ENCODE results near the gene CCS.
"Not testable (repeated sequence)": the region's sequence is repeated elsewhere in the genome, so short reads cannot be mapped to it uniquely, and the experiment has no call there.

CCS gene

DNA sequence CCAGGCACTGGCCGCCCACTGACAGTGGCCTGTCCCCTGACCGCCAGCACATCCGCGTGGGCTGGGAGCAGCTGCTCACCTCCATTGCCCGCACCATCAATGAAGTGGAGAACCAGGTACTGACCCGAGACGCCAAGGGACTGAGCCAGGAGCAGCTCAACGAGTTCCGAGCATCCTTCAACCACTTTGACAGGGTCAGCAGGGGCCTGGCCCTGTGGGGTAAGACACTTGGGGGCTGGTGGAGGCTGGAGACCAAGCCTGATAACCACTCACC, 31.1 kb upstream of the CCS start:
- no peak for DNase-seq

- DNase-seq, result no peak
Observed at GRCh38 chr11:66562275-66562674, 30.7 kb upstream of the CCS start.

DNA sequence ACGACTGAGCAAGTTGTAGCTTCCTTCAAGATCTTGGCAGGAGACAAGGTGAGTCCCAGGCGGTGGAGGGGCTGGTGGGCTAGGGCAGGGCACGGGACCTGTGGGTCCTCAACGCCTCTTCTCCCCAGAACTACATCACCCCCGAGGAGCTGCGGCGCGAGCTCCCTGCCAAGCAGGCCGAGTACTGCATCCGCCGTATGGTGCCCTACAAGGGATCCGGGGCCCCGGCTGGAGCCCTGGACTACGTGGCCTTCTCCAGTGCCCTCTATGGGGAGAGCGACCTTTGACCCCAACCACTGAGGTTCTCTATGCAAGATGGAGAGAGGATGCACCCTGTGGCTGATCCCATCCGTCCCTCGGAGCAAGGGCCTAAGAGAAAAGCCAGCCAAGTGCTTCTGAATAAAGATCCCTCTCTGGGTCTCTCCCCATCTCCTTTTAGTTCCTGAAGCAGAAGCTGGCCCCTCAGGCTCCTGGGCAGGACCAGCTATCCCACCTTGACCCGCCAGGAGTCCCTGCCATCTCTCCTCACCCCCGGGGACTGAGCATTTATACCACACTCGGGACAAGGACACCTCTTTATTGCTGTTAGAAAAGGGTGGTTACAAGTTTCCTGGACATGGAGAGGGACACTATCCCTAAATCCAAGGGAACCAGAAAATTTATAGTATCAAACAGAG, 29.9 kb upstream of the CCS start:
- no peak for DNase-seq

- DNase-seq, result no peak
Observed at GRCh38 chr11:66563832-66564231, 29.2 kb upstream of the CCS start.

GRCh38 chr11:66564538-66564937, 28.4 kb upstream of the CCS start:
- DNase-seq, result no peak

DNA sequence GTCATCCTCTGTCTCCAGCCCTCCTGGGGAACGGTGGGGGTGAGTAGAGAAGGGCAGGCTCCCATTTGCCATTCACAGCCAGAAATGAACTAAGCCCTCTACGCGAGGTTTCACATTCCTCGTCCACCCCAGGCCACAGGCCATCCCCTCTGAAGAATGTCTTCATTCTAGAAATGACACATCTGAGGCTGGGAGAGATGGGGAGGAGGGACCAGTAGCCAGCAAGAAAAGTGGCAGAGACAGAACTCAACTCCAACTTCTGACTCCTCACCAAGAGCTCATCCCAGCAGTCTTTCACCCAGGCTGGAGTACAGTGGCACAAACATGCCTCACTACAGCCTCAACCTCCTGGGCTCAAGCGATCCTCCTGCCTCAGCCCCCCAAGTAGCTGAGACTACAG, 28.0 kb upstream of the CCS start:
- no peak for DNase-seq

GRCh38 chr11:66566221-66566620, 26.8 kb upstream of the CCS start:
- DNase-seq, result no peak

GRCh38 chr11:66567787-66568123, 25.2 kb upstream of the CCS start:
- DNase-seq, result no peak

- peak; percentile 79 for DNase-seq
Observed at GRCh38 chr11:66568124-66568916, 24.7 kb upstream of the CCS start, which contains the start of gene CTSF. Gene CTSF (minus strand): TSS chr11:66568606. CDS start chr11:66568486, 120 bp downstream.

DNA sequence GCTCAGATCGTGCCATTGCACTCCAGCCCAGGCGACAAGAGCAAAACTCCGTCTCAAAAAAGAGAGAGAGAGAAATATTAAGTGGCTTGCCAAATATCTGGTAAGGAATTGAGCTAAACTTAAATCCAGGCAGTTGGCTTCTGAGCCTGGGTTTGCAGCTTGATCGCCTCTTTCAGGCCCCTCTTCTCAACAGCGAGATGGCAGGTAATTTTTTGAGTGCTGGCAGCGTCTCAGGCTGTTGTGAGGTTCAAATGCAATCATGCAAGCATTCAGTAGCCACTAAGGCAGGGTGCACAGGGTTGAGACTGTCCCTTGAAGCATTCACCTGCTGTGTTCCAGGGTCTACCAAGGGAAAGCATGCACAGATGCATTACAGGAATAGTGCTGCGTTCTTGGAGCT, 23.9 kb upstream of the CCS start:
- no peak for DNase-seq

DNA sequence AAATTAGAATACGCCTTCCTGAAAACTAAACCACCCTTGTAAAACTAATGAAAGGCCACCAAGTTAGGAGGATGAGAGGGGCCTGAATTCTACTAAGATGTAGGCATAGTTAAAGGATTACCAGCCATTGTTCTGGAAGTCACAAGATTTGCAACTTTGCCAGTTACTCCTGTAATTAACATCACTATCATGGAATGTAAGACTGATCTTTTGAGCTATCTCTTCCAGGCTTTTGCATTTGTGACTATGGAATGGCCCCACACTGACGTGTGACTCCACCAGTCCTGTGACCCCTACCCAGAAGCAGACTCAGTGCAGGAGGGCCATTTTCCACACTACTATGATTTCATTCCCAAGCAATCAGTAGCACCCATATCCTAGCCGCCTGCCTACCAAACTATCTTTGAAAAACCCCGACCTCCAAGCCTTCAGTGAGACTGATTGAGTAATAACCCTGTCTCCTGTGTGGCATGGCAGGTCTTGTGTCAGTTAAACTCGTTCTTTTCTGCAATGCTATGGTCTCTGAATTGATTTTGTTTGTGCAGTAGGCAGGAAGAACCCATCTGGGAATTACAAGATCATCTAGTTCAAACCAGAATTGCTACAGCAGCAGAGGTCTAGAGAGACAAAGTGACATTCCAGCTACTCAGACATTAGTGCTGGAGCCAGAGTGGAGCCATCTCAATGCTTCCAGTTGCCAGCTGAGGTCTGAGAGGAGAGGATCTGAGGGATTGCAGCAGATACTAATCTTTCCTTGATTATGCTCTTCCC, 22.7 kb upstream of the CCS start:
- DNase-seq, result no peak

DNA sequence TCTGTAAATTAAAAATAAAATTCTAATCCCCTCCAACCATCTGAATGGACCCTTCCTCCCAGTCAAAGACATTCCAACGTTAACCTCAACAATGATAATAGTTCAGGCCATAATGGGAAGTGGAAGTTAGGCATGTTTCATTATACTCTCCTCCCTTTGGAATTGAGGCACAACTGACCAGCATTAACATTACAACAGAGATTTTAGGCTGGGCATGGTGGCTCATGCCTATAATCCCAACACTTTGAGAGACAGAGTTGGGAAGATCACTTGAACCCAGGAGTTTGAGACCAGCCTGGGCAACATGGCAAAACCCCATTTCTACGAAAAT, 22.2 kb upstream of the CCS start:
- DNase-seq, result no peak

- peak; percentile 79 for DNase-seq
Observed at GRCh38 chr11:66579017-66579606, 13.9 kb upstream of the CCS start.

DNA sequence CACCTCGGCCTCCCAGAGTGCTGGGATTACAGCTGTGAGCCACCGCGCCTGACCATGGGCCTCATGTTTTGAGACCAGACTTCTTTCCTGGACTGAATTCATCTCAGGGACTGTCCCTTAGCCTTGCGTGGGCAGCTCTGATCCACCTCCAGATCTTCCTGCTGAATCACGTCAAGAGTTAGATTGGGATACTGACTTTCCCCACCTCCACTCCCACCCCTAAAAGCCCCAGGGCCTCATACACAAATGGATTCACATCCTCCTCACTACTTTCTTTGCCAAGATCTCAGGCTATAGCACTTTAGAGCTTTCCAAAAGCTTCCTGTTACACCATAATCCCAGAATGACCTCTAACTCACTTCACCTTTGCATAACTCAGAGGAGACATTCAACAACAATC, 12.2 kb upstream of the CCS start:
- no peak for DNase-seq

GRCh38 chr11:66581261-66581660, 11.7 kb upstream of the CCS start:
- DNase-seq, result no peak

- not testable (repeated sequence) for DNase-seq
Observed at GRCh38 chr11:66582565-66583147, 10.3 kb upstream of the CCS start.

- DNase-seq, result not testable (repeated sequence)
Observed at GRCh38 chr11:66585447-66585846, 7.5 kb upstream of the CCS start.

- DNase-seq, result no peak
Observed at GRCh38 chr11:66586136-66586535, 6.8 kb upstream of the CCS start.

- DNase-seq, result not testable (repeated sequence)
Observed at GRCh38 chr11:66589315-66589714, 3.7 kb upstream of the CCS start.

DNA sequence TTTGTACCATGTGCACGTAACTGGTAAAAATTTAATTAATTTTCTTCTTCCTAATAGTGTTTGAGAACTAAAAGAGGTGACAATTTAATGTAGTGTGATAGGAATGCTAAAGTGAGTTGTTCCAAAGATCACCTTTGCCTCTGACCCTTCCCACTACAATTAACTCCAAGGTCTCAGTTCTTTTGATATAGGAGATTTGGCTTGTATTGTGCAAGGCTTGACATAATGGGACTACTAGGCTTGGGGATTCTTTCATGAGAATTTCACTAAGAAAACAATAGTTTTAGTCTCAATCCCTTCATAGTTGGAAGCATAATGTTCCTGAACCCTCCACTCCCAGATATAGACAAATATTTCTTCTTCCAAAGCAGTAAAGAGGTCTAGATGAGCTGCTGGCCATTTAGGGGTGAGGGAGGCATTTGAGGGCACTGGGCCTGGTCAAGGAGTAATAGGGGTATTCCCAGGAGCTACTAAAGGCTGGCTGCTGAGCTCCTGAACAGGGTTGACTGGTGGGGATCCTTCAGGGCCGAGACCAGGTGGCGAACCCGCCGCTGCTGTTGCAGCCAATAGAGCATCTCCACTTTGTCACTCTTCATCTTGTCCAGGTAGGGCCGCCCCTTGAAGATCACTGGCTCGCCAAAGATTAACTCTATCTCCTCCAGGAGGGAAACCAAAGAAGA, 2.8 kb upstream of the CCS start:
- DNase-seq, result no peak

- DNase-seq, result no peak
Observed at GRCh38 chr11:66591175-66591574, 1.8 kb upstream of the CCS start.

GRCh38 chr11:66593303-66593635, 284 bp downstream of the CCS start:
- no peak for DNase-seq

DNA sequence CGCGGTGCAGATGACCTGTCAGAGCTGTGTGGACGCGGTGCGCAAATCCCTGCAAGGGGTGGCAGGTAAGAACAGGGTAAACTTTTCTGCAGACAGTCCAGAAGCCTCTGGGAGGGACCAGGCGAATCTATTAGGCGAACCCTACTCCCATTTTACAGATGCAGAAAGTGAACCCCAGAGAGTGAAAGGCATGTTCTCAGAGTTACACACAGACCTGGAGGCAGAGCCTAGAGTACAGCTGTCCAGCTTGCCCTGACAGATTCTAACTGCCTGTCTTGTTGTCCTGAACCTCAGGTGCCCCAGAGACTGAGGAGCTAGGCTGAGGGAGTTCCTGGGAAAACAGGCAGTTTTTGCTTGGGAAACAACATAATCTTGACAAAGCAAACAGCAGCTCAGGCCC, 665 bp downstream of the CCS start:
- no peak for DNase-seq
